Fibroblast of skin of back (primary cell): ENCODE data around the gene ARR3. TPM values are rescaled to one million over a fixed set of nuclear protein-coding genes. Genes with fewer than 3 reads are reported as not detected.
"Not testable (repeated sequence)": the region's sequence is repeated elsewhere in the genome, so short reads cannot be mapped to it uniquely, and the experiment has no call there.

Experiments
- DNase-seq: peaks from one replicate; pipeline ENCODE4 v3.0.0-alpha.2; 2013
- polyA plus RNA-seq, 2 experiments: library from polyadenylated mRNA; unstranded; fragments of 120-200 nt; gene quantifications; one replicate each; pipeline ENCODE4 v1.2.1, GENCODE V29; 2013; ENCODE audit not compliant: insufficient read length in 2 of 2

ARR3 gene
- polyA plus RNA-seq (2013, experiment 1 of 2; ENCODE audit: insufficient read length): 0.16 TPM
- not detected for polyA plus RNA-seq (2013, experiment 2 of 2; ENCODE audit: insufficient read length)

DNA sequence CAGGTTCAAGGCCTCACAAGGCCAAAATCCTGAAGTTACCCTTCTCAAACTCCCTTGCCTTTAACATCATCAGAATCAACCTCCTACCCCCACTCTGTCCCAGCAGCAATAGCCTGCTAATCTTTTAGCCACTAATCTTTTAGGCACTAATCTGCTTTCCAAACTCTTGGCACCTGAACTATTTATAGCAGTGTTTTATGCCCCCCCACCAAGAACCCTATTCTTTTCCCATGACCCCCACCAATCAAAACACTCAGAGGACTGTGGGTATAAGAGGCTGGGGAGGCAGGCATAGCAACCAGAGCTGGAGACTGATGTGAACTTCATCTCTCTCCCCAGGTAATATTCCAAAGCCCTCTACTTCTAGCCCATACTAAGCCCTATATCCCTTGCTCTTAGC, at the start of gene ARR3:
Gene ARR3, plus strand, starts transcription at position 301 of the 400 bp plus-strand sequence. CDS start 1,052 bp downstream, outside the sequence.
- no peak for DNase-seq

DNA sequence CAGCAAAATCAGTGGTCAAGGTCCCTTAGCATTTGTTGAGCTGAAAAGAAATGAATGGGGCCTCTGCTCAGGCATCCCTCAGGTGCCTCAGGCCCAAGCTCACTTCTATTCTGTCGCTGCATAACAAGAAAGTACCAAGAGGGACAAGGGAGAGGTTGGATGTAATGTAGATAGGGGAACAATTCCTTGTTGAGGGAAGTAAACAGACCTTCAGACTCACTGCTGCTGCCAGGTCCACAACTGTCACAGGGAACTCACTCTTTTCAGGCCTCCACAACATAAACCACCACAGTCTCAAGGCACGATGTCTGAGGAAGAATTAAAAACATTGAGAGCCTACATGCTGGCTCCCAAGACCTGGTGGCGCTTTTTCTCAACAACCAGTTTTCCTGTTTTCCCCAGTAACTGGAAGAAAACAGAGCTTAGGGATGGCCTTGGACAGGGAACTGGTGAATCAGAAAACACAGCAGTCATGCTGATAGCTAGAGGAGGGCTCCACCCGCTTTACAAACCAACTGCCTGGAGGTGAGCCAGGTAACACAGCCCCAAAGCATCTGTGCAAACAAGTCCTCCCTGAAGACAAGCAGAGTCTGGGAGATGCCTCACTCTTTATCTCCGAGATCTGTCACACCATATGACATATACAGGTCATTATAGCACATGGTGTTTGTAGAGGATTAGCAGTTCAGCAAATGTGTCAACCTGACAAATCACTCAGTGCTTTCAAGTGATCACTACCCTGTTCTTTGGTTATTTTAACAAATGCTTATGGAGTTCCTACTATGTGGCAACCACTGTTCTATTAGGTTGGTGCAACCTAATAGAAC, 48.0 kb upstream of the ARR3 start:
- no peak for DNase-seq

DNA sequence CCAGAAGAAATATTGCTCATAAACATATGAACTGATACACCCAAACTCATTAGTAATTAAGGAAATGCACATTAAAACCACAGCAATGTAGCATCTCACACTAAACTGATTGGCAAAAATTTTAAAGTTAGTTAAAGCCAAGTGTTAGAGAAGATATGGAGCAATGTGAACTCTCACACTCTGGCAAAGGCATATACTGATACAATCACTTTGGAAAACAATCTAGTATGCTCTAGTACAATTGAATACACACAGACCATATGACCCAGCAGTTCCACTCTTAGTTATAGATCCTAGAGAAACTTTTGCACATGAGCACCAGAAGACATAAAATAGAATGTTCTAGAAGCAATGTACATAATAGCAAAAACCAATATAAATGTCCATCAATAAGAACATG, 42.1 kb upstream of the ARR3 start:
- no peak for DNase-seq

DNA sequence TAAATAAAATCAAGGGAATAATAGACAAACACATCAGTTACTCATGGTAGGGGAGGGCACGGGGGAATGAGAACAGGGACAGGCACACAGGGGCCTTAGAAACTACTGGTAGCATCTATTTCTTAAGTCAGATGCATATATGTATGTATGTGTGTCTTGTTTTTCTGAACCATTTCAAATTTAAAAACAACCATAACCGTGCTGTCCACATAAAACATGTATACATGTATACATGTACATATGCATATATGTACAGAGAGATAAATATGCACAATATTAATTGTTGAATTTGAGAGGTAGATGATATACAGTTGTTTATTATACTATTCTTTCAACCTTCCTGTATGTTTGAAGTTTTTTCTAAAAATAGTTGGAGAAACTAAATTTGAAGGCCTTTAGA, 41.4 kb upstream of the ARR3 start:
- no peak for DNase-seq

- DNase-seq: no peak
Observed at GRCh38 chrX:70231666-70232065, 36.5 kb upstream of the ARR3 start.

- DNase-seq: no peak
Observed at GRCh38 chrX:70234355-70234754, 33.8 kb upstream of the ARR3 start, which contains the start of gene AWAT1. AWAT1 (plus strand) TSS chrX:70234655; CDS start chrX:70234696, 41 bp downstream.

- DNase-seq: no peak
Observed at GRCh38 chrX:70240751-70241150, 27.4 kb upstream of the ARR3 start.

DNA sequence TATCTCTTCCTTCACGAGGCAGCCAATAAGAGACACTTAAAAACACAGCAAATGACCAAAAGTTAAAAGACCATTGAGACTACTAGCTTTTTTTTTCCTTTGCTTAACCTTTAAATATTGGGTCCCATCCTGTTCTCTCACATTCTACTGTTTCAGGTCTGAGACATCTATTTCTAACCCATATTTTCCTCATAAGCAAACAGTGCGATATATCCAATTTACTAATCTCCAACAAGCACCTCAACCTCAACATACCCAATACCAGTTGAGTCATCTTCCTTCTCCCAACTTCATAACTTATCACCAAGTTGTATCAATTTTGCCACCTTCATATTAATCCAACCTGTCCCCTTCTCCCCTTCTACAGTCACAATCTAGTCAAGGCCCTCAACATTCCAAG, 26.6 kb upstream of the ARR3 start:
- DNase-seq: no peak

GRCh38 chrX:70243601-70244000, 24.5 kb upstream of the ARR3 start:
- not testable (repeated sequence) for DNase-seq

- DNase-seq: no peak
Observed at GRCh38 chrX:70244881-70245280, 23.3 kb upstream of the ARR3 start.

GRCh38 chrX:70247252-70247651, 20.9 kb upstream of the ARR3 start:
- DNase-seq: no peak

DNA sequence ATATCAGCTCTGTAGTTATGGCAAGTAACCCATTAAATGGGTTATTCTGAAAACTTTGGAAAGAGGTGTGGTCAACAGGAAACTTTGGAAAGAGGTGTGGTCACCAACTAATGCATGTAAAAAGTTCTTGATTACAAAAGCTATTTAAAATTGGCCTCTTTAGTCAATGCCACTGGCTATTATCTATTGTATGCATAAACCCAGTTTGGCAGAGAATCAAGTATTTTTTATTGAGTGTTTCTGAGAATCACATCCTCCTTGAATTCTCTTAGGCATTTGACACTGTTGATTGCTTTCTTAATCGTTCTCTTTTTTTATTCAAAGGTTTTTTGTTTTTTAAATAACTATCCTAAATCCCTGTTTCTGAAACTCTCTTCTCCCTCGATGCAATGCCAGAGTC, 15.6 kb upstream of the ARR3 start:
- no peak for DNase-seq

GRCh38 chrX:70253377-70254062, 14.6 kb upstream of the ARR3 start:
- DNase-seq: no peak

DNA sequence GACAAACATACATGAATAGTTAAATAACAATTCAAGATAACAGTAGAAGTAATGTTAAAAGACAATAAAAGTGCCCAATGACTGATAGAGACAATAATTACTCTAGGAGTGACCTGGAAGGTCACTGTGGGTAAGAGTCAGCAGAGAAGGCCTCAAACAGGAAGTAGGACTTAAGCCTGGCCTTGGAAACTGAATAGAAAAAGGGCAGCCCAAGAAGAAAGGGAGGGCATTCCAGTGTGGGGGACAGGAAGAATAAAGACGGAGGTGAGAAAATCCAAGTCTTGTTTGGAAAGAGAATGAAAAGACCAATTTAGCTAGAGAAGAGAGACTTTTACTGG, 14.1 kb upstream of the ARR3 start:
- DNase-seq: no peak

DNA sequence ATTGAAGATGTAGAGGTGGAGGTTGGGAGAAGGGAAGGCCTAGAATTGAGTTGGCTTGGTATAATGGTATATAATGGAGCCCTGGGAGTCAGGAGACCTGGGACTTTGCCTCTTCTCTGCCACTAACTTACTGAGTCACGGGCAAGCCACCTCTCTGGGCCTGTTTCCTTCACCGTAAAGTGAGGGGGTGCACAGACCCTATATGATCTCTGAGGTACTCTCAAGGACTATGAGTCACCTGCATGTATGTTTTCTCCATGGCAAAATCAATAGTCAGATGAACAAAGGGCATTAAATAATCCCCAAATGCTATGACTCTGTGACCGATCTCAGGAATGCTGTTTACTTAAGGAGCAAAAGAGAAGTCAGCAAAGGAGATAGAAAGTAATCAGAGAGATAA, 13.2 kb upstream of the ARR3 start:
- DNase-seq: no peak

DNA sequence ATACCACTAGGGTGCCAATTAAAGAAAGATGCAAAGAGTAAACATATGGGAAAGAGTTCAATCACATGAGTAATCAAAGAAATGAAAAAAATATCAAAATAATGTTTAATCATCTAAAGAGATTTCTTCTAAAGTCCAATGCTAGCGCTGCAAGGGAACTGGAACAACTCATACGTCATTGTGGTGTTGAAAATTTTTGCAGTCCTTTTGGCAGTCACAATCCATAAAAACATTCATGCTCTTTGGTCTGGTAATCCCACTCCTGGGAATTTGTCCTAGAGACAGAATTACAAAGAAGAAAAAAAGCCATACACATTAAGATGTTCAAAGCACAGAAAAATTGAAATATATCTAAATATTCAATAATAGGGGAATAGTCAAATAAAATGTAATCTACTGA, 12.7 kb upstream of the ARR3 start:
- no peak for DNase-seq

DNA sequence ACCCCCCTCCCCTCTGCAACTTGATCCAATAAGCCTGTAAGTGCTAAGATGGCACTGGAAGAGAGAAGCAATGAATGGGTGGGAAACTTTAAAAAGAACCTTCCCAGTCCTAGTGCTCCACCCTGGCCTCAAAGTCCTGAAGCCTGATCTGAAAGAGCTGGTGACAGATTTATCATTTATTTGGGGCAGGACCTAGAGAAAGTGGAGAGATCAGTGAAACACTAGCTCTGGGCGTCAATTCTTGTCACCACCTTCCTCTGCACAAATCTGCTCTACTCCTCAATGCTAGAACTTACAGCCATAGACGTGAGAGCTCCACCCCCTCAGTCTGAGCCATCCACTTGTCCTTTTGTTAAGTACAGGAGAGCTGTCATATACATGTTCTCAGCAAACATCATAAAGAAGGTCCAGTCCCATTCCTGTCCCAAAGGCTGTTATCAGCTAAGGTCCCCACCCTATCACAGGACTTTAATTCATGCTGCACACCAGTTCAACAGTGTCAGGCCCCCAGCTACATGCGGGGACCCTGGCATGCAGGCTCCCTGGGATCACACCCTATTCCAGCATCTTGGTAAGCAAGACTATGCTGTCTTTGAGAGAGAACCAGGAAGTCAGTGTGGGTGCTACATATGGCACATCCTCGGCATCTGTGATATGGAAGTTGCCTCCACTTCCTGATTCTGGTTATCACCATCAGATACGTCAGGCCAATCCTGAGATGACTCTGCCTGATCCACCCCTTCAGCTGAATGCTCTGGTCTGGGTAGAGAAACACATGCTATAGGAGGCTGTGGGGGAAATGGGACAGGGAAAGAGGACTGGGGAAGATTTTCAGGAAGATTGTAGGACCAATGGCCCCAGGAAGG, 10.5 kb upstream of the ARR3 start:
- no peak for DNase-seq

DNA sequence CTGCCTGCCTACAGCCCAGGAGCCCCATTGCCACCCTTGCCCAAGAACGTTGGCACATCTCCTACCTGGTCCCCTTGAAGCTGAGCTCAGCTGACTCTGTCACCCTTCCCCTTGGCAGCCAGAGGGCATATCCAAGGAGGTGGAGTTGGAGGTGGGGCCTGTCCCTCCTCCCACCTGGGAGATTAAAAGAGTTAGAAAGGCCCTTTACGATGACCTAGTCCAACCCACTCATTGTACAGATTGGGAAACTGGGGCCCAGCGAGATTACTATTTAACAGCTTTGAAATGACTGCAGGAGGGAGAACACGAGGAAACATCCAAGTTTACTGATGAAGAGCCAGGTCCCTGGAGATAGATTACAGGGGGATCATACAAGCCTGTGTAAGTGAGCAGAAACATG, 8.0 kb upstream of the ARR3 start, which contains the start of gene P2RY4:
Gene P2RY4, minus strand, starts transcription at position 101 of the 400 bp plus-strand sequence. CDS start 580 bp downstream, outside the sequence.
- no peak for DNase-seq

- peak; percentile 15 for DNase-seq
Observed at GRCh38 chrX:70262952-70263567, 5.1 kb upstream of the ARR3 start.

GRCh38 chrX:70264784-70265183, 3.4 kb upstream of the ARR3 start:
- DNase-seq: no peak

GRCh38 chrX:70274029-70274428, 5.9 kb downstream of the ARR3 start:
- DNase-seq: not testable (repeated sequence)

- no peak for DNase-seq
Observed at GRCh38 chrX:70279081-70279480, 10.9 kb downstream of the ARR3 start.
